Neural progenitor cell (in vitro differentiated cells): ENCODE measurements around the gene PGM2. TPM values are rescaled to one million over a fixed set of nuclear protein-coding genes. Genes with fewer than 3 reads are reported as not detected.
A peak's percentile ranks its signal among the peaks of the same experiment; 100 is the strongest.
"Not testable (repeated sequence)": the region's sequence is repeated elsewhere in the genome, so short reads cannot be mapped to it uniquely, and the experiment has no call there.

Experiments used
- DNase-seq: peaks from one replicate; pipeline ENCODE4 v3.0.0-alpha.2; 2016; ENCODE audit warnings: low spot score
- H2AFZ ChIP-seq: fragments of 200-600 bp; sonication (generic); replicated peaks from 2 replicates; pipeline ENCODE4 v1.6.1; 2016; ENCODE audit warnings: antibody characterized with exemption
- H3F3A ChIP-seq: fragments of 200-600 bp; sonication (generic); 2 replicates; pipeline ENCODE4 v1.6.1; 2016; ENCODE audit warnings: antibody characterized with exemption, low read depth
- H3K27ac ChIP-seq: fragments of 200-600 bp; sonication (generic); 2 replicates; pipeline ENCODE4 v1.5.1; 2016; ENCODE audit warnings: mild to moderate bottlenecking
- H3K27me3 ChIP-seq: fragments of 200-600 bp; sonication (generic); 2 replicates; pipeline ENCODE4 v1.6.1; 2016; ENCODE audit warnings: mild to moderate bottlenecking, moderate library complexity
- H3K36me3 ChIP-seq: fragments of 200-600 bp; sonication (generic); 2 replicates; pipeline ENCODE4 v1.5.1; 2016
- H3K4me1 ChIP-seq: fragments of 200-600 bp; sonication (generic); 2 replicates; pipeline ENCODE4 v1.6.1; 2016; ENCODE audit warnings: mixed run types
- H3K4me2 ChIP-seq: fragments of 200-600 bp; sonication (generic); 2 replicates; pipeline ENCODE4 v1.6.1; 2016
- H3K4me3 ChIP-seq: fragments of 200-600 bp; sonication (generic); 2 replicates; pipeline ENCODE4 v1.5.1; 2016
- H3K79me2 ChIP-seq: fragments of 200-600 bp; sonication (generic); 2 replicates; pipeline ENCODE4 v1.6.1; 2016; ENCODE audit warnings: low read depth
- H3K9ac ChIP-seq: fragments of 200-600 bp; sonication (generic); 2 replicates; pipeline ENCODE4 v1.6.1; 2016
- H3K9me3 ChIP-seq: fragments of 200-600 bp; sonication (generic); 2 replicates; pipeline ENCODE4 v1.5.1; 2016; ENCODE audit warnings: low read depth
- H4K20me1 ChIP-seq: fragments of 200-600 bp; sonication (generic); 2 replicates; pipeline ENCODE4 v1.6.1; 2016; ENCODE audit warnings: low read depth
- H3K27ac Mint-ChIP-seq: 3 replicates; pipeline ENCODE4 v1.8.0; 2021; ENCODE audit warnings: mixed read lengths
- H3K27me3 Mint-ChIP-seq: 2 replicates; pipeline ENCODE4 v1.8.0; 2022; ENCODE audit warnings: low read depth, mild to moderate bottlenecking, inconsistent platforms, moderate library complexity, mixed read lengths; ENCODE audit not compliant: insufficient read depth
- H3K36me3 Mint-ChIP-seq: 3 replicates; pipeline ENCODE4 v1.8.0; 2021; ENCODE audit warnings: mixed read lengths
- H3K4me1 Mint-ChIP-seq: 3 replicates; pipeline ENCODE4 v1.8.0; 2021; ENCODE audit warnings: mixed read lengths
- H3K4me3 Mint-ChIP-seq: 3 replicates; pipeline ENCODE4 v1.8.0; 2021; ENCODE audit warnings: mild to moderate bottlenecking, moderate library complexity, mixed read lengths
- H3K9me3 Mint-ChIP-seq: 3 replicates; pipeline ENCODE4 v1.8.0; 2020; ENCODE audit warnings: mixed read lengths
- CTCF ChIP-seq: fragments of 200-600 bp; sonication (generic); IDR thresholded peaks from 2 replicates; pipeline ENCODE4 v1.5.1; 2017; ENCODE audit warnings: antibody characterized with exemption, mild to moderate bottlenecking
- EZH2 ChIP-seq: fragments of 200-600 bp; sonication (generic); IDR thresholded peaks from 2 replicates; pipeline ENCODE4 v1.6.1; 2017; ENCODE audit warnings: antibody characterized with exemption, mild to moderate bottlenecking, moderate library complexity
- EZH2phosphoT487 ChIP-seq: fragments of 200-600 bp; sonication (generic); IDR thresholded peaks from 2 replicates; pipeline ENCODE4 v1.6.1; 2017; ENCODE audit warnings: antibody characterized with exemption
- total RNA-seq: library from RNA; depleted of rRNA; stranded (reverse); fragments of >200 nt; gene quantifications from 2 replicates; pipeline ENCODE4 v1.2.3, GENCODE V29; 2015; ENCODE audit warnings: low replicate concordance

Gene PGM2
- total RNA-seq, 1 donor from 2014 or later = 20.1 TPM

GRCh38 chr4:37818752-37819151 lies 7.7 kb upstream of the PGM2 start:
- no peak overlapping the region for H3K9ac ChIP-seq
- H3K9me3 ChIP-seq = peaks cover 6% of the 10 kb centered on the region
- H3F3A ChIP-seq = no peaks in the 10 kb centered on the region
- H3K4me2 ChIP-seq = no peak overlapping the region
- TF ChIP-seq EZH2phosphoT487 (no peak), CTCF (no peak), EZH2 (no peak)
- no peaks in the 10 kb centered on the region for H3K79me2 ChIP-seq
- Mint-ChIP-seq H3K4me1 (no peaks in the 10 kb centered on the region), H3K27me3 (peaks cover 4% of the 10 kb centered on the region), H3K27ac (no peak overlapping the region), H3K4me3 (no peak overlapping the region), H3K9me3 (peaks cover 12% of the 10 kb centered on the region), H3K36me3 (peaks cover 2% of the 10 kb centered on the region)
- no peak for DNase-seq
- no peak overlapping the region for H2AFZ ChIP-seq
- H3K27me3 ChIP-seq = peaks cover 1% of the 10 kb centered on the region
- no peak overlapping the region for H3K4me3 ChIP-seq
- peaks cover 7% of the 10 kb centered on the region for H3K4me1 ChIP-seq
- H3K36me3 ChIP-seq = no peaks in the 10 kb centered on the region
- no peak overlapping the region for H3K27ac ChIP-seq
- no peaks in the 10 kb centered on the region for H4K20me1 ChIP-seq

- H3K4me3 Mint-ChIP-seq, H3K9me3 Mint-ChIP-seq, H3F3A ChIP-seq, H2AFZ ChIP-seq, H3K4me1 Mint-ChIP-seq, H3K4me2 ChIP-seq, H3K36me3 Mint-ChIP-seq, H3K79me2 ChIP-seq, H3K36me3 ChIP-seq, H4K20me1 ChIP-seq, H3K9me3 ChIP-seq, H3K4me1 ChIP-seq, H3K27ac ChIP-seq, H3K9ac ChIP-seq, DNase-seq, H3K27me3 Mint-ChIP-seq, H3K4me3 ChIP-seq, H3K27ac Mint-ChIP-seq: not testable (repeated sequence)
- peaks cover 16% of the 10 kb centered on the region for H3K27me3 ChIP-seq
These were observed 6.0 kb upstream of the PGM2 start for GRCh38 chr4:37820458-37820857.

GRCh38 chr4:37821953-37822605 lies 4.4 kb upstream of the PGM2 start:
- Histone ChIP-seq H3K4me2 (no peak overlapping the region), H3K4me3 (no peak overlapping the region), H3K27ac (no peak overlapping the region), H3K27me3 (peaks cover 27% of the 10 kb centered on the region), H3K9ac (no peak overlapping the region), H3K9me3 (no peaks in the 10 kb centered on the region), H3F3A (peaks cover 9% of the 10 kb centered on the region), H3K36me3 (no peaks in the 10 kb centered on the region), H3K79me2 (no peaks in the 10 kb centered on the region), H3K4me1 (peaks cover under 1% of the 10 kb centered on the region), H2AFZ (no peak overlapping the region), H4K20me1 (no peaks in the 10 kb centered on the region)
- Mint-ChIP-seq H3K4me3 (no peak overlapping the region), H3K4me1 (peaks cover 5% of the 10 kb centered on the region), H3K9me3 (peaks cover 6% of the 10 kb centered on the region), H3K27ac (no peak overlapping the region), H3K36me3 (peaks cover 2% of the 10 kb centered on the region), H3K27me3 (peaks cover 4% of the 10 kb centered on the region)
- no peak for DNase-seq
- no peak for TF ChIP-seq CTCF
- no peak for TF ChIP-seq EZH2phosphoT487
- TF ChIP-seq EZH2 = no peak

- H3K36me3 Mint-ChIP-seq, H3K27ac Mint-ChIP-seq, H3K27me3 Mint-ChIP-seq, H3K9ac ChIP-seq, DNase-seq, H3K27ac ChIP-seq, H3K36me3 ChIP-seq, H3K79me2 ChIP-seq, H3K9me3 ChIP-seq, H3K9me3 Mint-ChIP-seq: not testable (repeated sequence)
- peak overlapping the region; percentile 87 for H3K4me3 Mint-ChIP-seq
- Histone ChIP-seq H3K4me3 (peak overlapping the region; percentile 69), H3K4me1 (peaks cover 13% of the 10 kb centered on the region), H3K27me3 (peaks cover 40% of the 10 kb centered on the region), H3K4me2 (peak overlapping the region; percentile 86), H3F3A (peaks cover 16% of the 10 kb centered on the region), H2AFZ (peak overlapping the region; percentile 62), H4K20me1 (peaks cover 16% of the 10 kb centered on the region)
- H3K4me1 Mint-ChIP-seq = peaks cover 16% of the 10 kb centered on the region
These were observed 985 bp upstream of the PGM2 start for GRCh38 chr4:37825501-37825900.
